VCaP (cell line): ENCODE data around the gene RGL3.

Experiments used
- H3K27ac ChIP-seq: fragments of 450-650 bp; 2 replicates; pipeline ENCODE4 v1.5.1; 2017
- TF ChIP-seq, protein P1 (sequence below): fragments of 450-650 bp; conservative IDR thresholded peaks from 2 replicates; pipeline ENCODE4 v1.5.1; 2017; ENCODE audit warnings: mild to moderate bottlenecking, moderate library complexity

The RGL3 gene

DNA sequence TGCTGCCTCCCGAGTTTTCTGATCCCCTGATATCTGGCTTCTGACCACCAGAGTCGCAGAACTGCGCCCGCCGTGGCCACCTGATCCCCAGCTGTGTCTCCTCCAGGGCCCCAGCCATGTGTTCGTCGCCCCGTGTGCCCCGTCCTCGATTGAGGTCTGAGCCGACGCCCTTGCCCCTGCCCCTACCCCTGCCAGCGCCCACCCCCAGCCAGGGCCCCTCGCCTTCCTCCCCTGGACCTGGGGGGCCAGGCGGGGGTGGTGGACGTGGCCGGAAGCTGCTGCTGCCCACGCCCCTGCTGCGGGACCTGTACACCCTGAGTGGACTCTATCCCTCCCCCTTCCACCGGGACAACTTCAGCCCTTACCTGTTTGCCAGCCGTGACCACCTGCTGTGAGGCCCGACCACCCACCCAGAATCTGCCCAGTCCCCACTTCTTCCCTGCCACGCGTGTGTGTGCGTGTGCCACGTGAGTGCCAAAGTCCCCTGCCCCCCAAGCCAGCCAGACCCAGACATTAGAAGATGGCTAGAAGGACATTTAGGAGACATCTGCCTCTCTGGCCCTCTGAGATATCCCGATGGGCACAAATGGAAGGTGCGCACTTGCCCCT, 54.7 kb downstream of the RGL3 start:
- TF ChIP-seq, protein P1, sequence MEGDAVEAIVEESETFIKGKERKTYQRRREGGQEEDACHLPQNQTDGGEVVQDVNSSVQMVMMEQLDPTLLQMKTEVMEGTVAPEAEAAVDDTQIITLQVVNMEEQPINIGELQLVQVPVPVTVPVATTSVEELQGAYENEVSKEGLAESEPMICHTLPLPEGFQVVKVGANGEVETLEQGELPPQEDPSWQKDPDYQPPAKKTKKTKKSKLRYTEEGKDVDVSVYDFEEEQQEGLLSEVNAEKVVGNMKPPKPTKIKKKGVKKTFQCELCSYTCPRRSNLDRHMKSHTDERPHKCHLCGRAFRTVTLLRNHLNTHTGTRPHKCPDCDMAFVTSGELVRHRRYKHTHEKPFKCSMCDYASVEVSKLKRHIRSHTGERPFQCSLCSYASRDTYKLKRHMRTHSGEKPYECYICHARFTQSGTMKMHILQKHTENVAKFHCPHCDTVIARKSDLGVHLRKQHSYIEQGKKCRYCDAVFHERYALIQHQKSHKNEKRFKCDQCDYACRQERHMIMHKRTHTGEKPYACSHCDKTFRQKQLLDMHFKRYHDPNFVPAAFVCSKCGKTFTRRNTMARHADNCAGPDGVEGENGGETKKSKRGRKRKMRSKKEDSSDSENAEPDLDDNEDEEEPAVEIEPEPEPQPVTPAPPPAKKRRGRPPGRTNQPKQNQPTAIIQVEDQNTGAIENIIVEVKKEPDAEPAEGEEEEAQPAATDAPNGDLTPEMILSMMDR, result no peak

GRCh38 chr19:11363881-11364280, 55.2 kb downstream of the RGL3 start:
- H3K27ac ChIP-seq, result no peak overlapping the region
- TF ChIP-seq, protein P1, result no peak

More for the DNA sequence above, 54.7 kb downstream of the RGL3 start:
- no peak overlapping the region for H3K27ac ChIP-seq

DNA sequence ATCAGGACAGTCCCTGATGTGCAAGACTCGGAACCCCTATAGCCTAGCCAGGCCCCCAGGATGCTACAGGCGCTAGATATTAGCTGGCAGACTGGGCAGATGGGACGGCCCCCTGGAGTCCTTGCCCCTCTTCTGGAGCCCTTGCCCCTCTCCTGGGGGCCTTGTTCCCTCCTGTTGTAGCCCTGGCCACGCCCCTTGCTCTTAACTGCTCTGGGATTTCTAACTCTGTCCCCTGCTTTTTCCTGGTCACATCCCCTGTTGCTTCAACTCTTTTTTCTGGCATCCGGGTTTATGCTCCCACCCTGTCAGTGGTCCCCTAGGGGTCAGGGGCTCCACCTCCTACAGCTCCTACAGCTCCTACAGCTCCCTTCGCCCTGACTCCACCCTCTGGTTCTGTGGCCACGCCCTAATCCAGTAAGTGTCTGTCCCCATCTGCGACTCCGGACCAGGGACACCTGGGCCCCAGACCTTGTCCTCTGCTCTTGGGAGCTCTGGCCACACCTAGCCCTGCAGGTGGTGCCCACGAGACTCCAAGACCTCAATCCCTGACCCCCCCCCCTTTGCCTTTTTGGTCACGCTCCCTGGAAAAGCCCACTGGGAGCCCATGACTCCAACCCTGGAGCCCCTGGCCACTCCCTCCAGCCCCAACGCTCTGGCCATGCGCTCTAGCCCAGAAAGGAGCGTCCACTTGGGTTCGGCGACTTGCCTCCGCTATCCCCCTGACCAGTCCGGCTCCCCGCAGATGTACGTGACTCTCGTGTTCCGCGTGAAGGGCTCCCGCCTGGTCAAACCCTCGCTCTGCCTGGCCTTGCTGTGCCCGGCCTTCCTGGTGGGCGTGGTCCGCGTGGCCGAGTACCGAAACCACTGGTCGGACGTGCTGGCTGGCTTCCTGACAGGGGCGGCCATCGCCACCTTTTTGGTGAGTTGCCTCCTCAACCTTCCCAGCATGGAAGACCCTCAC, 57.1 kb downstream of the RGL3 start:
- TF ChIP-seq, protein P1, result no peak
- no peak overlapping the region for H3K27ac ChIP-seq

DNA sequence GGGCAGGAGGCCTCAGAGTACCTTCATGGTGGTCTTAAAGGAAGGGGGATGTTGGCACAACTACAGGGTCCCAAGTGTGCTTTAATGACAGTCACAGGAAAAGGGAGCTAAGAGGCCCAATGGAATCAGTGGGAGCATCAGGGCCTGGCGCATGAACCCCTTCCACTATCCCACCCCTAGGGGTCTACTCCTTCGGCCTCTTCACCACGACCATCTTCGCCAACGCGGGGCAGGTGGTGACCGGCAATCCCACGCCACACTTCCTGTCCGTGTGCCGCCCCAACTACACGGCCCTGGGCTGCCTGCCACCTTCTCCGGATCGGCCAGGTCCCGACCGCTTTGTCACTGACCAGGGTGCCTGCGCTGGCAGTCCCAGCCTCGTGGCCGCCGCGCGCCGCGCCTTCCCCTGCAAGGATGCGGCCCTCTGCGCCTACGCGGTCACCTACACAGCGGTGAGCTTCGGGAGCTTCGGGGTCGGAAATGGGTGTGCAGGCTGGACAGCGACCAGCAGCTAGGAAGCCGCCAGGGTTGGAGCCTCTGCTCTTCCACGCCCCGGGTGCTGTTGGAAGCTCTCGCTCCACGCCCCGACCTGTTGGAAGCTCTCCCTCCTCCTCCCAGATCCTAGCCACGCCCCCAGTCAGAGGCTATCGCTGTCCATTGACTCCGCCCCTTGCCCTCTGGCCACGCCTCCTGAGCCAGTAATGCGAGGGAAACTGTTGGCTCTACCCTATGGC, 57.9 kb downstream of the RGL3 start:
- TF ChIP-seq, protein P1, result no peak
- no peak overlapping the region for H3K27ac ChIP-seq

- no peak overlapping the region for H3K27ac ChIP-seq
- TF ChIP-seq, protein P1, result no peak
Measured at GRCh38 chr19:11359421-11359820, 59.7 kb downstream of the RGL3 start.

- TF ChIP-seq, protein P1, result no peak
- no peak overlapping the region for H3K27ac ChIP-seq
Measured at GRCh38 chr19:11356676-11357550, 62.2 kb downstream of the RGL3 start.
